ENCODE data around the gene TPCN1. TPM values are rescaled to one million over a fixed set of nuclear protein-coding genes. Genes with fewer than 3 reads are reported as not detected.

TPCN1 gene
- total and polyA plus RNA-seq, 4 donors, result 20.8 to 61.7 (median 30.7) TPM

DNA sequence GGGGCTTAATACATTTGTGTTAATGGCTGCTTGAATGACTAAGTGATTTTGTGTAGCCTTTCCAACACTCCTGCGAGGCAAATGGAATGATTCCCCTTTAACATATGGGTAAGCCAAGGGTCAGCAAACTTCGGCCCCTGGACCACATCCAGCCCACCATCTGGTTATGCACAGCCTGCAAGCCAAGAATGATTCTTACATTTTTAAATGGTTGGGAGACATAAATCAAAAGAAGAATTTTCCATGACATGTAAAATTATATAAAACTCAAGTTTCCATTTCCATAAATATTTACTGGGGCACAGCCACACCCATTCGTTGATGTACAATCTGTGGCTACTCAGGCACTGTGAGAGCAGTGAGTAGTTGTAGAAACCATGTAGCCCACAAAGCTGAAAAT, 104.7 kb downstream of the TPCN1 start:
- Histone ChIP-seq H3K9me3 (ENCODE audit: control insufficient read depth in 4 of 4, insufficient read depth in 3 of 4, low read length in 3 of 4) (no peaks in the 10 kb centered on the region), H3K27ac (ENCODE audit: low read depth in 1 of 2, low read length in 1 of 2) (no peak overlapping the region), H3K4me3 (no peak overlapping the region), H3K9ac (ENCODE audit: insufficient read depth in 1 of 2, low read length in 2 of 2) (no peak overlapping the region), H3K4me1 (ENCODE audit: control insufficient read depth in 5 of 5, insufficient read depth in 5 of 5, low read length in 5 of 5) (peaks cover 0 to 12% (median 0%) of the 10 kb centered on the region in 5 donors), H3K36me3 (ENCODE audit: control insufficient read depth in 4 of 4, insufficient read depth in 4 of 4, low read length in 4 of 4) (peaks cover 0 to 26% (median 4%) of the 10 kb centered on the region in 4 donors), H3K27me3 (ENCODE audit: control insufficient read depth in 3 of 3, insufficient read depth in 3 of 3, low read length in 2 of 3) (no peaks in the 10 kb centered on the region)
- TF ChIP-seq, protein P1, sequence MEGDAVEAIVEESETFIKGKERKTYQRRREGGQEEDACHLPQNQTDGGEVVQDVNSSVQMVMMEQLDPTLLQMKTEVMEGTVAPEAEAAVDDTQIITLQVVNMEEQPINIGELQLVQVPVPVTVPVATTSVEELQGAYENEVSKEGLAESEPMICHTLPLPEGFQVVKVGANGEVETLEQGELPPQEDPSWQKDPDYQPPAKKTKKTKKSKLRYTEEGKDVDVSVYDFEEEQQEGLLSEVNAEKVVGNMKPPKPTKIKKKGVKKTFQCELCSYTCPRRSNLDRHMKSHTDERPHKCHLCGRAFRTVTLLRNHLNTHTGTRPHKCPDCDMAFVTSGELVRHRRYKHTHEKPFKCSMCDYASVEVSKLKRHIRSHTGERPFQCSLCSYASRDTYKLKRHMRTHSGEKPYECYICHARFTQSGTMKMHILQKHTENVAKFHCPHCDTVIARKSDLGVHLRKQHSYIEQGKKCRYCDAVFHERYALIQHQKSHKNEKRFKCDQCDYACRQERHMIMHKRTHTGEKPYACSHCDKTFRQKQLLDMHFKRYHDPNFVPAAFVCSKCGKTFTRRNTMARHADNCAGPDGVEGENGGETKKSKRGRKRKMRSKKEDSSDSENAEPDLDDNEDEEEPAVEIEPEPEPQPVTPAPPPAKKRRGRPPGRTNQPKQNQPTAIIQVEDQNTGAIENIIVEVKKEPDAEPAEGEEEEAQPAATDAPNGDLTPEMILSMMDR (IDR thresholded peaks at IDR 0.05; ENCODE audit: control extremely low read depth, extremely low read depth), result no peak
- peak; percentile 48 to 66 (median 65) for DNase-seq
- ATAC-seq (ENCODE audit: insufficient read depth, low FRiP score), result no peak
- 72 to 79% methylated on average over 3 of the region's 3 CpGs for WGBS, 2 donors

DNA sequence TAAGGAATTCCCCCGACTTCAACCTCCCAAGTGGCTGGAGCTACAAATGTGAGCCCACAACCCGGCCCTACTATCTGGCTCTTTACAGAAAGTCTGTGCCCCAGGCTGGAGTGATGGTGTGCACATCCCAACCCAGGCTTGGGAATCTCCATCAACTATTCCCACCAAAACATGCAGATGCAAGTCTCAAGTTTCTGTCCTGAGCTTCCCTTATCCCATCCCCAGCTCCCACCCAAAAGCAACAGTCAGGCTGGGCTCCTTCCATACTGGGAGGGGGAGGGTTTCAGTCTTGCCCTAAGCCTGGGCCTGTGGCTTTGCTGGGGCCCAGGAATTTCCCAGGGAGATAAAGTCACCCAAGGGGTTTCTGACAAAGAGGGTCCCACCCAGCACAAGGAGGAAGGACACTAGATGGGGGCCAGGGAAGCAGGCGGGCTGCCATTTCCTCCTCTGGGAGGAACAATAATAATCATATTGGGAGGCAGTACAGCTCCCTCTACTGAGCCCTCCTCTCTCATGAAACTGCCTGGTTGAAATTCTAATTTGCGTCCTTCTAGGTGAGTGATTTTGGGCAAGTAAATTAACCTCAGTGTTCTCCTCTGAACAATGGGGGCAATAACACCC, 105.6 kb downstream of the TPCN1 start:
- H3K9me3 ChIP-seq (ENCODE audit: control insufficient read depth in 4 of 4, insufficient read depth in 3 of 4, low read length in 3 of 4), result no peaks in the 10 kb centered on the region
- H3K4me3 ChIP-seq, result no peak overlapping the region
- no peak for ATAC-seq (ENCODE audit: insufficient read depth, low FRiP score)
- peak overlapping the region; percentile 24 to 58 for H3K27ac ChIP-seq (ENCODE audit: low read depth in 1 of 2, low read length in 1 of 2)
- H3K4me1 ChIP-seq (ENCODE audit: control insufficient read depth in 5 of 5, insufficient read depth in 5 of 5, low read length in 5 of 5), result peaks cover 0 to 12% (median 0%) of the 10 kb centered on the region in 5 donors
- 76% methylated on average over 4 of the region's 4 CpGs for WGBS, 2 donors
- TF ChIP-seq, protein P1 (IDR thresholded peaks at IDR 0.05; ENCODE audit: control extremely low read depth, extremely low read depth), result no peak
- peaks cover 0 to 29% (median 2%) of the 10 kb centered on the region in 4 donors for H3K36me3 ChIP-seq (ENCODE audit: control insufficient read depth in 4 of 4, insufficient read depth in 4 of 4, low read length in 4 of 4)
- DNase-seq, result no peak
- no peak overlapping the region for H3K9ac ChIP-seq (ENCODE audit: insufficient read depth in 1 of 2, low read length in 2 of 2)
- H3K27me3 ChIP-seq (ENCODE audit: control insufficient read depth in 3 of 3, insufficient read depth in 3 of 3, low read length in 2 of 3), result no peaks in the 10 kb centered on the region

DNA sequence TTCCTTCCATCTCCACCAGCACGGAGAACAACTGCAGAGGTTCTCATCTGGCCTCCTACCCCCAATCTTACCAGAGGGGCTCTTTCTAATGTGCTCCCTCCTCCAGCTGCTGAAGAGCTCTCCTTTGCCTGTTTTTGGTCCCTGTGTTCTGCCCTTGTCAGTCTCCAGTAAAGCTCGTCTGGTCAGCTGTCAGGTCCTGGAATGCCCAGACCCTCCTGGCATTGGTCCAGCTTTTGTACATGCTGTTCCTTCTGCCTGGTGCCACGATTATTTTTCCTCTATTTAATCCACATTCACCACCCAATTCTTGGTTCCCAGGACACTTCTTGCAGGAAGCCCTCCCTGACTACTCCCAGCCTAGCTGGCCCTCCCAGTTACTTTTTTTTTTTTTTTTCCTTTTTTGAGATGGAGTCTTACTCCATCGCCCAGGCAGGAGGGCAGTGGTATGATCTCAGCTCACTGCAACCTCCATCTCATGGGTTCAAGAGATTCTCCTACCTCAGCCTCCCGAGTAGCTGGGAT, 107.2 kb downstream of the TPCN1 start:
- no peak overlapping the region for H3K9ac ChIP-seq (ENCODE audit: insufficient read depth in 1 of 2, low read length in 2 of 2)
- H3K9me3 ChIP-seq (ENCODE audit: control insufficient read depth in 4 of 4, insufficient read depth in 3 of 4, low read length in 3 of 4), result no peaks in the 10 kb centered on the region
- TF ChIP-seq, protein P1 (IDR thresholded peaks at IDR 0.05; ENCODE audit: control extremely low read depth, extremely low read depth), result no peak
- H3K36me3 ChIP-seq (ENCODE audit: control insufficient read depth in 4 of 4, insufficient read depth in 4 of 4, low read length in 4 of 4), result peaks cover 0 to 35% (median 2%) of the 10 kb centered on the region in 4 donors
- no peak for DNase-seq
- H3K4me1 ChIP-seq (ENCODE audit: control insufficient read depth in 5 of 5, insufficient read depth in 5 of 5, low read length in 5 of 5), result peaks cover 0 to 17% (median 0%) of the 10 kb centered on the region in 5 donors
- H3K4me3 ChIP-seq, result no peak overlapping the region
- H3K27me3 ChIP-seq (ENCODE audit: control insufficient read depth in 3 of 3, insufficient read depth in 3 of 3, low read length in 2 of 3), result no peaks in the 10 kb centered on the region
- no peak for ATAC-seq (ENCODE audit: insufficient read depth, low FRiP score)
- WGBS, 2 donors, result 83 to 84% methylated on average over 5 of the region's 5 CpGs
- peak overlapping the region in 1 of 2 donors; percentile 19 for H3K27ac ChIP-seq (ENCODE audit: low read depth in 1 of 2, low read length in 1 of 2)
